Measurements from ENCODE around the gene PKD1. TPM values are rescaled to one million over a fixed set of nuclear protein-coding genes. Genes with fewer than 3 reads are reported as not detected.
"Not testable (repeated sequence)": the region's sequence is repeated elsewhere in the genome, so short reads cannot be mapped to it uniquely, and the experiment has no call there.

The PKD1 gene
- total RNA-seq, 2 donors from 2014 or later: 218 to 276 TPM

DNA sequence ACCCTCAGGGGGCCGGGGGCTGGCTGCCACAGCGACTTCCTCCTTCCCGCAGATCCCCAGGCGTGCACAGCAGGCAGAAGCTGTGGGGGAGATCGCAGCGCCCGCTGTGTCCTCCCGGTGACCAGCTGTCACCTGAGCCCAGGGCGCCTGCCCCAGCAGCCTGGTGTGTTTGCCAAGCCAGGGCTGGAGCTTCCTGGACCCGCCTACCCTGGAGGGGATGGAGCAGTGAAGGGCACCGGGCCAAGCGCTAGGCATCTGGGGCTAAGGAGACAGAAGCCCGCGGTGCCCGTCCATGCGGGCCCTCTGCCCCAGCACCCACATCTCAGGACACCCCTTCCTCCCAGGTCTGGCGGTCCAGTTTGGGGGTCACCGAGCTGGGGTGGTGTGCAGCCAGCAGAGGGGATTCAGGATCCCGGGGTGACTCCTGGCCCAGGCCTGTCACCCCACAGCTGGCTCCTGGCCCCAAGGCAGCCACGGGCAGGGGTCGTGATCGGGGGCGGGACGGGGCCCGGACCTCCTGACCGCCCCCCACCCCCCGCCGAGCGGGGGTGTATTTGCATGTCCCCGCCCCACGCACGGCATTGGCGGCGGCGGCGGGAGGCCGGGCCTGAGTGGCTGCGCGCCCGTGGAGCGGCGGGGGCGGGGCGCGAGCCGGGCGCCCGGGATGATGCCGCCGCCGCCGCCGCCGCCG, 12.4 kb upstream of the PKD1 start, which contains the start of gene RAB26:
Gene RAB26, plus strand, starts transcription at position 645 of the 691 bp plus-strand sequence. CDS start 159 bp downstream, outside the sequence.
- Histone ChIP-seq H3K9me3 (no peaks in the 10 kb centered on the region), H3K27me3 (no peaks in the 10 kb centered on the region), H3K4me3 (peak within 1 kb of the TSS; percentile 47 to 52), H3K36me3 (peaks cover 10% of the 10 kb centered on the region), H3K27ac (peak within 1 kb of the TSS; percentile 81 to 91), H3K4me1 (peaks cover 3 to 55% of the 10 kb centered on the region in 2 donors)
- DNase-seq (ENCODE audit: low spot score): peak; percentile 75
- TF ChIP-seq, protein P1, sequence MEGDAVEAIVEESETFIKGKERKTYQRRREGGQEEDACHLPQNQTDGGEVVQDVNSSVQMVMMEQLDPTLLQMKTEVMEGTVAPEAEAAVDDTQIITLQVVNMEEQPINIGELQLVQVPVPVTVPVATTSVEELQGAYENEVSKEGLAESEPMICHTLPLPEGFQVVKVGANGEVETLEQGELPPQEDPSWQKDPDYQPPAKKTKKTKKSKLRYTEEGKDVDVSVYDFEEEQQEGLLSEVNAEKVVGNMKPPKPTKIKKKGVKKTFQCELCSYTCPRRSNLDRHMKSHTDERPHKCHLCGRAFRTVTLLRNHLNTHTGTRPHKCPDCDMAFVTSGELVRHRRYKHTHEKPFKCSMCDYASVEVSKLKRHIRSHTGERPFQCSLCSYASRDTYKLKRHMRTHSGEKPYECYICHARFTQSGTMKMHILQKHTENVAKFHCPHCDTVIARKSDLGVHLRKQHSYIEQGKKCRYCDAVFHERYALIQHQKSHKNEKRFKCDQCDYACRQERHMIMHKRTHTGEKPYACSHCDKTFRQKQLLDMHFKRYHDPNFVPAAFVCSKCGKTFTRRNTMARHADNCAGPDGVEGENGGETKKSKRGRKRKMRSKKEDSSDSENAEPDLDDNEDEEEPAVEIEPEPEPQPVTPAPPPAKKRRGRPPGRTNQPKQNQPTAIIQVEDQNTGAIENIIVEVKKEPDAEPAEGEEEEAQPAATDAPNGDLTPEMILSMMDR (IDR thresholded peaks at IDR 0.05): no peak

DNA sequence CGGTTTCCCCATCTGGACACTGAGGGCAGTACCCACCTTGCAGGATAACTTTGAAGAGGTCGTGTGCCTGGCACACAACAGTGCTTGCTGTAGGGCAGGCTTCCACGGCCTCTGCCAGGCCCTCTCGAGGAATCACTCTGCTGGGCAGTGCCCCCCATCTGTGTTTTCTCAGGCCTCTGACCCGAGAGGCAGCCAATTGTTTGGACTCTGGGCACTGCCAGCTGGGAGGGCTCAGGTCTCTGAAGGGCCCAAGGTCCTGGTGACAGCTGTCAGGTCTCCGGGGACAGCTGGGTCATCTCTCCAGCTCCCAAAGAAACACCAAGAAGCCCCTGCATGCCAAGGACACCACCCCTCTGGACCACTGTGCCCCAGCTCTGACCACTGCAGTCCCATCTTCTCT, 11.7 kb upstream of the PKD1 start:
- H3K9me3 ChIP-seq: no peaks in the 10 kb centered on the region
- peak overlapping the region; percentile 81 to 91 for H3K27ac ChIP-seq
- H3K4me3 ChIP-seq: no peak overlapping the region
- no peak for DNase-seq (ENCODE audit: low spot score)
- peaks cover 10% of the 10 kb centered on the region for H3K36me3 ChIP-seq
- TF ChIP-seq, protein P1 (IDR thresholded peaks at IDR 0.05): no peak
- no peaks in the 10 kb centered on the region for H3K27me3 ChIP-seq
- H3K4me1 ChIP-seq: peaks cover 0 to 48% of the 10 kb centered on the region in 2 donors

DNA sequence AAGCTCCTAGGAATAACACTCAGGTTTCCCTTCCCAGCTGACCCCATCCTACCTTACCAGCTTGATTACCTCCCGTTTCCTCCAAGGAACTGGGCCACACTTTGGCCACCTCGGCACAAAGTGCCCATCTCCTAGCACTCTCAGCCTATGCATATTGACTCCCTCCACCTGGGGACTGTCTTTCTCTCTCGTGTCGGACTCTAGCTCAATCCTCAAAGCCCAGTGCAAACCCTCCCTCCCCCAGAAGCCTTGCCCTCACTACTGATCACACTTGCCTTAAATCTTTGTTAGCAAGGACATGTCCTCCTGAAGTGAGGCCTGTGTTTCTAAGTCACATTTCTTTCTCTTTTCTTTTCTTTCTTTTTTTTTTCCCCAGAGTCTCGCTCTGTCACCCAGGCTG, 10.1 kb upstream of the PKD1 start:
- Histone ChIP-seq H3K27ac (no peak overlapping the region), H3K4me1 (peaks cover 0 to 32% of the 10 kb centered on the region in 2 donors), H3K36me3 (no peaks in the 10 kb centered on the region), H3K4me3 (no peak overlapping the region), H3K9me3 (no peaks in the 10 kb centered on the region), H3K27me3 (no peaks in the 10 kb centered on the region)
- DNase-seq (ENCODE audit: low spot score): no peak
- TF ChIP-seq, protein P1 (IDR thresholded peaks at IDR 0.05): no peak

DNA sequence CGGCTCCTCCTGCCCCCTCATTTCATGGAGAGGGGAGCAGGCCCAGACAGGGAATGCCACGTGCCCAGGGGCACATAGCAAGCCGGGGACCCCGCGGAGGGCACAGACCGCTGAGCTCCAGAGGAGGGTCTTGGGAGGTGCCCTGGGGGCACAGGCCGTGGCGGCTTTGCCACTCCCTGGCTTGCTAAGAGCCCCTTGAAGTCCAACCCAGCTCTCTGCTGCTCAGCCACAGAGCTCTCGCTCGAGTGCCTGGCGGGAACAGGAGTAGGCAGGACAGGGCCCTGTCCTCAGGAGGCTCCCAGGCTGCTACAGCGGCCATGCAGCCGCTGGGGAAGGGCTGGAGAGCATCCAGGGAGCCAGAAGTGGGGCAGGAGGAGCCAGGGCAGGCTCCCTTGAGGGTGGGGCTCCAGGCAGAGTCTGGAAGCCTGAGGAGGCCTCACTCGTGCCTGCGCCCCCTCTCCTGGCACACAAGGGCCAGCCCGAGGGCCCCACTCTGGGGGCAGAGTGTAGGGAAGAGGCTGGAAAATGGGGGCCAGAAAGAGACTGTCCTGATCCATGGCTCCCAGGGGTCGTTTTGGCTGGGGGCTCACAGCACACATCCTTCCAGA, 8.3 kb upstream of the PKD1 start:
- no peak for DNase-seq (ENCODE audit: low spot score)
- Histone ChIP-seq H3K4me1 (peaks cover 0 to 14% of the 10 kb centered on the region in 2 donors), H3K4me3 (no peak overlapping the region), H3K36me3 (no peaks in the 10 kb centered on the region), H3K27me3 (no peaks in the 10 kb centered on the region), H3K9me3 (no peaks in the 10 kb centered on the region), H3K27ac (no peak overlapping the region)
- TF ChIP-seq, protein P1 (IDR thresholded peaks at IDR 0.05): no peak

DNA sequence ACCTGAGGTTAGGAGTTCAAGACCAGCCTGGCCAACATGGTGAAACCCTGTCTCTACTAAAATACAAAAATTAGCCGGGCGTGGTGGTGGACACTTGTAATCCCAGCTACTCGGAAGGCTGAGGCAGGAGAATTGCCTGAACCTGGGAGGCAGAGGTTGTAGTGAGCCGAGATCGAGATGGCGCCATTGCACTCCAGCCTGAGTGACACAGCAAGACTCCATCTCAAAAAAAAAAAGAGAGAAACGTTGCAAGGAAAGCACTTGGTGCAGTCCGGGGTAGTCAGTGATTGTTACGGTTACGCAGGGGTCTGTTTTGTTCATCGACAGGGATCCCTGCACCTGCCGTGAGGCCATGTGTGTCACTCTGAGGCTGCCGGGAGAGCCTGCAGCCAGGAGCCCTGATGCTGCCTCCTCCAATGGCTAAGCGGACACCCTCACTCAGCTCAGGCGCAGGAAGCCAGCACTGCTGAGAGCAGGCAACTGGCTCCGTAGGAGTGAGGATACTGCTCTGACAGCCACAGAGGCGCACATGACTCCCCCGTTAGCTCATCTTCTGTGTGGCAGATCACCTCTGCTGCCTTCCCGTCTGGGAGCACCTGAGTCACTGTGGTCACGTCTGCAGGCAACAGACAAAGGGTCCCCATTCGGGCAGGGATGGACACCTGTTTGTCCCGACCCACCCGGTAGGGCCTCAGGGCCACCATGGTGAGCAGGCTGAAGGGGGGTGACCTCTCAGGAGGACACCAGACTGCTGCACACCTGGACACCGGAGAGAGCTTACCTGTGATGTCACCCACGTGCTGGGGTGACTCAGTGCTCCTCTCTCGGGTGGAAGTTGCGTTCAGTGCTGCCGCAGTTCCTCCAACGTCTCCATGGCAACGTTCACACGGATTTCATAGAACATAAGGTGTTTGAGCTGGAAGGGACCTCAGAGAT, 7.5 kb upstream of the PKD1 start:
- no peak overlapping the region for H3K4me3 ChIP-seq
- no peak for DNase-seq (ENCODE audit: low spot score)
- TF ChIP-seq, protein P1 (IDR thresholded peaks at IDR 0.05): no peak
- no peaks in the 10 kb centered on the region for H3K27me3 ChIP-seq
- H3K4me1 ChIP-seq: peaks cover 0 to 9% of the 10 kb centered on the region in 2 donors
- H3K36me3 ChIP-seq: no peaks in the 10 kb centered on the region
- no peak overlapping the region for H3K27ac ChIP-seq
- no peaks in the 10 kb centered on the region for H3K9me3 ChIP-seq

DNA sequence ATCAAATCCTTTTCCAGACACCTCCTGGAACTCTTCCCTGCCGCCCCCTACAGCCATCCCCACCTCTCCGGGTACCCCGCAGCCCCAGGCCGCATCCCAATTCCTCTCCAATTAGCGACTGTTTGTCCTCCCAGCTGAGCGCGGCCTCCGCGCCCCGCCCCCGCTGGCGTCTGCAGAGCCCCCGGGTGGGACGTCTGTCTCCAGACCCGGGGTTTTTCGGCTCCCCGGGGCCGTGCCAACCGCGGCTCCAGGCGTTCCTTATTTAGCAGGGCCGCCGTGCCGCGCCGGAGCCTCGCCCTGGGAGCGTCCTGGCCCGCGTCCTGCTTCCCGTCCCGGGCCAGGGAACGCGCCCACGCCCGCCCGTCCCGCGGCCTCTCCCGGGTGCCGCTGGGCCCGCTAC, 627 bp downstream of the PKD1 start:
- not testable (repeated sequence) for DNase-seq (ENCODE audit: low spot score); H3K27me3 ChIP-seq; H3K36me3 ChIP-seq; H3K9me3 ChIP-seq
- Histone ChIP-seq H3K4me3 (peak overlapping the region; percentile 54 to 62), H3K27ac (peak overlapping the region; percentile 78 to 82), H3K4me1 (peaks cover 0 to 17% of the 10 kb centered on the region in 2 donors)

DNA sequence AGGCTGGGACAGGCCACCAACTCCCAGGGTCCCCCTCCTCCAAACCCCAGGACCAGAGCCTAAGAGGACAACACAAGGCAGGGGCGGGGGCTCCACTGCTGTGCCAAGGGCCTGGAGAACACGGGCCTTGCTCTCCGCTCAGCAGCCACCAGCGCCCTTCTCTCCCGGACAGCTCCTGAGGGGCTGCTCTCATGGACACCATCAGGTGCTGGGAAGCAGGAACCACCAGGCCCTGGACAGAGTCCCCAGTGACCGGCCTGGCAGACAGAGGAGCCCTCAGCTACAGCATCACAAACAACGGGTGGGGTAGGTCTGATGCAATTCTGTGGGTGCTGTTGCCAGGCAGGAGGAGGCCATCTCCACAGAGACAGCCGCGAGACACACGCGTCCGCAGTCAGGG, 1.9 kb downstream of the PKD1 start:
- peak overlapping the region; percentile 39 to 66 for H3K27ac ChIP-seq
- not testable (repeated sequence) for DNase-seq (ENCODE audit: low spot score); H3K9me3 ChIP-seq; H3K36me3 ChIP-seq; H3K27me3 ChIP-seq
- peak overlapping the region in 1 of 2 donors; percentile 19 for H3K4me3 ChIP-seq
- H3K4me1 ChIP-seq: peaks cover 0 to 21% of the 10 kb centered on the region in 2 donors

DNA sequence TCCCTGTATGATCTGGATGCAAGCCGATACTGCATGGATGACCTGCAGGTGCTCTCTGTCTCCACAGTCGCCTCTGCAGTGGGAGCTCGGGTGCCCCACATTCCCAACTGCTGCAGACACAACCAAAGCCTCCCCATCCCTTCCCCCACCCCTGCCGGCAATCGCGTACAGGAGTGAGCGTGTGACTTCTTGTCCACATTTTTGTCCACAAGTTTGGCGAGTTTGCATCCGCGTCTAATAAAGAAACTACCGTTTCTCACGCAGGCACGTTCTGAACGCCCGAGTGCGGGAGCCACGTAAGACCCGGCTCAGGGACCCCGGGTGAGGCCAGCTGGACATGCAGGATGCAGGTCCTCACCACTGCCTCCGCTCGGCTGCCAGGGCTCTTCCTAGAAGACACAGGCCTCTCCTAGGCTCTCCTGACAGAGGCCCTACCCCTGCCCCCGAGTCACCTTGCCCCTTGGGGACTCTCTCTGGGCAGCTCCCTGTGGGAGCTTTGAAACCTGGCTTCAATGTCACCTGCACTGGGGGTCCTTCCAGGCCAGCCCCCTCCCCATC, 5.7 kb downstream of the PKD1 start:
- H3K27ac ChIP-seq; DNase-seq (ENCODE audit: low spot score); H3K4me3 ChIP-seq; H3K36me3 ChIP-seq; H3K9me3 ChIP-seq; H3K27me3 ChIP-seq: not testable (repeated sequence)
- H3K4me1 ChIP-seq: peaks cover 0 to 50% of the 10 kb centered on the region in 2 donors
